Measurements from ENCODE around the gene XXYLT1. TPM values are rescaled to one million over a fixed set of nuclear protein-coding genes. Genes with fewer than 3 reads are reported as not detected.

XXYLT1 gene
- total and polyA plus RNA-seq, 2 of the 8 experiments (the other 6 are each of a cell fraction or from before 2014, with no cell fraction given), result 18.9 to 23.8 TPM

DNA sequence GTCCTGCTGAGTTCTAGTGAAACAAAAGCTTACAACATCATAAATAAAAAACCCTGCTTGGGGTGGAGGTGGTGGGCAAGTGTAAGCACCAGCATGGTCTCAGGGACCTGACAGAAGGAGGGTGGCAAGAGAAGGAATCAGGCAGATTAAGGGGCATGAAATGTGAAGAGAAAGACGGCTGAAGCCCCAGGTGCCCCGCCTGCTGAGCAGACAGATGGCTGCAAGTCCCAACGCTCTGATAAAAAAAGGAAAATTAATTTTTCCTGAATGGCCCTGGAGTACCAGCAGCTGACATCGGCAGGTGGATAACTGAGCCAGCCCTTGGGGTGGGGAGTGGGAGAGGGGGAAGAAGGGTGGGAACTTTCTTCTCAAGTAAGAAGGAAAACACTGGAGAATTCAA is 137.9 kb downstream of the XXYLT1 start (continued):
- TF ChIP-seq, protein P1, sequence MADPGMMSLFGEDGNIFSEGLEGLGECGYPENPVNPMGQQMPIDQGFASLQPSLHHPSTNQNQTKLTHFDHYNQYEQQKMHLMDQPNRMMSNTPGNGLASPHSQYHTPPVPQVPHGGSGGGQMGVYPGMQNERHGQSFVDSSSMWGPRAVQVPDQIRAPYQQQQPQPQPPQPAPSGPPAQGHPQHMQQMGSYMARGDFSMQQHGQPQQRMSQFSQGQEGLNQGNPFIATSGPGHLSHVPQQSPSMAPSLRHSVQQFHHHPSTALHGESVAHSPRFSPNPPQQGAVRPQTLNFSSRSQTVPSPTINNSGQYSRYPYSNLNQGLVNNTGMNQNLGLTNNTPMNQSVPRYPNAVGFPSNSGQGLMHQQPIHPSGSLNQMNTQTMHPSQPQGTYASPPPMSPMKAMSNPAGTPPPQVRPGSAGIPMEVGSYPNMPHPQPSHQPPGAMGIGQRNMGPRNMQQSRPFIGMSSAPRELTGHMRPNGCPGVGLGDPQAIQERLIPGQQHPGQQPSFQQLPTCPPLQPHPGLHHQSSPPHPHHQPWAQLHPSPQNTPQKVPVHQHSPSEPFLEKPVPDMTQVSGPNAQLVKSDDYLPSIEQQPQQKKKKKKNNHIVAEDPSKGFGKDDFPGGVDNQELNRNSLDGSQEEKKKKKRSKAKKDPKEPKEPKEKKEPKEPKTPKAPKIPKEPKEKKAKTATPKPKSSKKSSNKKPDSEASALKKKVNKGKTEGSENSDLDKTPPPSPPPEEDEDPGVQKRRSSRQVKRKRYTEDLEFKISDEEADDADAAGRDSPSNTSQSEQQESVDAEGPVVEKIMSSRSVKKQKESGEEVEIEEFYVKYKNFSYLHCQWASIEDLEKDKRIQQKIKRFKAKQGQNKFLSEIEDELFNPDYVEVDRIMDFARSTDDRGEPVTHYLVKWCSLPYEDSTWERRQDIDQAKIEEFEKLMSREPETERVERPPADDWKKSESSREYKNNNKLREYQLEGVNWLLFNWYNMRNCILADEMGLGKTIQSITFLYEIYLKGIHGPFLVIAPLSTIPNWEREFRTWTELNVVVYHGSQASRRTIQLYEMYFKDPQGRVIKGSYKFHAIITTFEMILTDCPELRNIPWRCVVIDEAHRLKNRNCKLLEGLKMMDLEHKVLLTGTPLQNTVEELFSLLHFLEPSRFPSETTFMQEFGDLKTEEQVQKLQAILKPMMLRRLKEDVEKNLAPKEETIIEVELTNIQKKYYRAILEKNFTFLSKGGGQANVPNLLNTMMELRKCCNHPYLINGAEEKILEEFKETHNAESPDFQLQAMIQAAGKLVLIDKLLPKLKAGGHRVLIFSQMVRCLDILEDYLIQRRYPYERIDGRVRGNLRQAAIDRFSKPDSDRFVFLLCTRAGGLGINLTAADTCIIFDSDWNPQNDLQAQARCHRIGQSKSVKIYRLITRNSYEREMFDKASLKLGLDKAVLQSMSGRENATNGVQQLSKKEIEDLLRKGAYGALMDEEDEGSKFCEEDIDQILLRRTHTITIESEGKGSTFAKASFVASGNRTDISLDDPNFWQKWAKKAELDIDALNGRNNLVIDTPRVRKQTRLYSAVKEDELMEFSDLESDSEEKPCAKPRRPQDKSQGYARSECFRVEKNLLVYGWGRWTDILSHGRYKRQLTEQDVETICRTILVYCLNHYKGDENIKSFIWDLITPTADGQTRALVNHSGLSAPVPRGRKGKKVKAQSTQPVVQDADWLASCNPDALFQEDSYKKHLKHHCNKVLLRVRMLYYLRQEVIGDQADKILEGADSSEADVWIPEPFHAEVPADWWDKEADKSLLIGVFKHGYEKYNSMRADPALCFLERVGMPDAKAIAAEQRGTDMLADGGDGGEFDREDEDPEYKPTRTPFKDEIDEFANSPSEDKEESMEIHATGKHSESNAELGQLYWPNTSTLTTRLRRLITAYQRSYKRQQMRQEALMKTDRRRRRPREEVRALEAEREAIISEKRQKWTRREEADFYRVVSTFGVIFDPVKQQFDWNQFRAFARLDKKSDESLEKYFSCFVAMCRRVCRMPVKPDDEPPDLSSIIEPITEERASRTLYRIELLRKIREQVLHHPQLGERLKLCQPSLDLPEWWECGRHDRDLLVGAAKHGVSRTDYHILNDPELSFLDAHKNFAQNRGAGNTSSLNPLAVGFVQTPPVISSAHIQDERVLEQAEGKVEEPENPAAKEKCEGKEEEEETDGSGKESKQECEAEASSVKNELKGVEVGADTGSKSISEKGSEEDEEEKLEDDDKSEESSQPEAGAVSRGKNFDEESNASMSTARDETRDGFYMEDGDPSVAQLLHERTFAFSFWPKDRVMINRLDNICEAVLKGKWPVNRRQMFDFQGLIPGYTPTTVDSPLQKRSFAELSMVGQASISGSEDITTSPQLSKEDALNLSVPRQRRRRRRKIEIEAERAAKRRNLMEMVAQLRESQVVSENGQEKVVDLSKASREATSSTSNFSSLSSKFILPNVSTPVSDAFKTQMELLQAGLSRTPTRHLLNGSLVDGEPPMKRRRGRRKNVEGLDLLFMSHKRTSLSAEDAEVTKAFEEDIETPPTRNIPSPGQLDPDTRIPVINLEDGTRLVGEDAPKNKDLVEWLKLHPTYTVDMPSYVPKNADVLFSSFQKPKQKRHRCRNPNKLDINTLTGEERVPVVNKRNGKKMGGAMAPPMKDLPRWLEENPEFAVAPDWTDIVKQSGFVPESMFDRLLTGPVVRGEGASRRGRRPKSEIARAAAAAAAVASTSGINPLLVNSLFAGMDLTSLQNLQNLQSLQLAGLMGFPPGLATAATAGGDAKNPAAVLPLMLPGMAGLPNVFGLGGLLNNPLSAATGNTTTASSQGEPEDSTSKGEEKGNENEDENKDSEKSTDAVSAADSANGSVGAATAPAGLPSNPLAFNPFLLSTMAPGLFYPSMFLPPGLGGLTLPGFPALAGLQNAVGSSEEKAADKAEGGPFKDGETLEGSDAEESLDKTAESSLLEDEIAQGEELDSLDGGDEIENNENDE (IDR thresholded peaks at IDR 0.05; ENCODE audit: insufficient replicate concordance, low read length), result no peak
- TF ChIP-seq EP300 (IDR thresholded peaks at IDR 0.05; ENCODE audit: borderline replicate concordance in 1 of 2, low read depth in 2 of 2, low read length in 2 of 2), result no peak
- no peak for TF ChIP-seq KDM1A (IDR thresholded peaks at IDR 0.05; ENCODE audit: borderline replicate concordance, low read length)
- no peak for TF ChIP-seq MAFK (IDR thresholded peaks at IDR 0.05; ENCODE audit: low read depth, low read length)
- TF ChIP-seq CREB1 (IDR thresholded peaks at IDR 0.05), result no peak
- no peak for TF ChIP-seq SIN3A (conservative IDR thresholded peaks at IDR 0.05 in 1 of 2, IDR thresholded peaks at IDR 0.05 in 1 of 2; ENCODE audit: low read depth in 1 of 2, low read length in 2 of 2)
- no peak for TF ChIP-seq TCF12 (IDR thresholded peaks at IDR 0.05; ENCODE audit: low read depth, low read length)
- TF ChIP-seq SP1 (IDR thresholded peaks at IDR 0.05; ENCODE audit: low read depth, low read length), result no peak
- TF ChIP-seq PHF8 (conservative IDR thresholded peaks at IDR 0.05; ENCODE audit: low read depth, low read length), result no peak
